ENCODE measurements around the gene KCNMB4.

- TF ChIP-seq CTCF (IDR thresholded peaks at IDR 0.05; ENCODE audit: poor library complexity) (no peak), EZH2phosphoT487 (IDR thresholded peaks at IDR 0.05; ENCODE audit: low read depth, severe bottlenecking, unreplicated experiment) (no peak)
These were observed 27.6 kb upstream of the KCNMB4 start for GRCh38 chr12:70338531-70338930.
